IMR-90 (cell line): ENCODE results near the gene CDKAL1. TPM values are rescaled to one million over a fixed set of nuclear protein-coding genes. Genes with fewer than 3 reads are reported as not detected.
A peak's percentile ranks its signal among the peaks of the same experiment; 100 is the strongest.

Experiments used
- ATAC-seq: fragments of 200-7000 bp; cut with Tn5 transposase; 2 replicates; pipeline ENCODE4 v1.9.1; 2020; ENCODE audit warnings: low read depth, mild to moderate bottlenecking, moderate library complexity
- BruUV-seq: library from RNA; stranded (reverse); fragments of 400-500 nt; replicated peaks from 2 replicates; lab custom pipeline; 2021; lab: Mats Ljungman, UMichigan
- CTCF ChIA-PET: fragments of 300-600 bp; formaldehyde crosslinking; extraction: SDS; loops from one replicate; lab custom pipeline; 2021; ENCODE audit warnings: antibody characterized with exemption; lab: Yijun Ruan, JAX
- POLR2A ChIA-PET: fragments of 300-600 bp; sonication (Branson Sonifier 250); formaldehyde crosslinking; loops from one replicate; lab custom pipeline; 2022; ENCODE audit warnings: antibody characterized with exemption; ENCODE audit not compliant: unreplicated experiment; lab: Charles Lee
- DNase-seq: peaks from one replicate; pipeline ENCODE4 v3.0.0; 2013
- H2AFZ ChIP-seq: replicated peaks from 2 replicates; pipeline ENCODE3; 2013; ENCODE audit warnings: low read length, mild to moderate bottlenecking; ENCODE audit not compliant: poor library complexity
- H2AK5ac ChIP-seq: 2 replicates; pipeline ENCODE4 v1.6.1; 2013; ENCODE audit warnings: low read depth, low read length, inconsistent platforms
- H2AK9ac ChIP-seq: replicated peaks from 2 replicates; pipeline ENCODE3; 2013; ENCODE audit warnings: mild to moderate bottlenecking, low read depth, low read length, moderate library complexity; ENCODE audit not compliant: poor library complexity
- H2BK120ac ChIP-seq: 2 replicates; pipeline ENCODE4 v1.6.1; 2013; ENCODE audit warnings: low read depth, low read length, inconsistent platforms
- H2BK15ac ChIP-seq: 3 replicates; pipeline ENCODE4 v1.6.1; 2013; ENCODE audit warnings: low read depth, low read length, inconsistent platforms
- H2BK20ac ChIP-seq: 2 replicates; pipeline ENCODE4 v1.6.1; 2013; ENCODE audit warnings: low read depth, mild to moderate bottlenecking, inconsistent platforms, low read length, moderate library complexity
- H2BK5ac ChIP-seq: 2 replicates; pipeline ENCODE4 v1.6.1; 2013; ENCODE audit warnings: mild to moderate bottlenecking, low read depth, low read length, inconsistent platforms; ENCODE audit not compliant: poor library complexity, severe bottlenecking
- H3K14ac ChIP-seq: replicated peaks from 2 replicates; pipeline ENCODE4 v1.6.1; 2013; ENCODE audit warnings: low read depth, low read length, inconsistent platforms
- H3K18ac ChIP-seq: 2 replicates; pipeline ENCODE4 v1.6.1; 2013; ENCODE audit warnings: low read depth, low read length, control low read depth
- H3K23ac ChIP-seq: 2 replicates; pipeline ENCODE4 v1.6.1; 2013; ENCODE audit warnings: low read depth, low read length, inconsistent platforms
- H3K27ac ChIP-seq: 2 replicates; pipeline ENCODE4 v1.5.1; 2013; ENCODE audit warnings: mild to moderate bottlenecking, control low read depth, low read length; ENCODE audit not compliant: insufficient read depth
- H3K27me3 ChIP-seq: 2 replicates; pipeline ENCODE4 v1.6.1; 2013; ENCODE audit warnings: low read length; ENCODE audit not compliant: control insufficient read depth, insufficient read depth
- H3K36me3 ChIP-seq: 2 replicates; pipeline ENCODE4 v1.6.1; 2013; ENCODE audit warnings: low read length, mixed read lengths; ENCODE audit not compliant: control insufficient read depth, insufficient read depth
- H3K4ac ChIP-seq: 2 replicates; pipeline ENCODE4 v1.6.1; 2013; ENCODE audit warnings: low read depth, low read length, inconsistent platforms
- H3K4me1 ChIP-seq: 2 replicates; pipeline ENCODE4 v1.6.1; 2013; ENCODE audit warnings: low read length, mixed read lengths; ENCODE audit not compliant: control insufficient read depth, insufficient read depth
- H3K4me2 ChIP-seq: 2 replicates; pipeline ENCODE4 v1.6.1; 2013; ENCODE audit warnings: low read depth, mild to moderate bottlenecking, control low read depth, low read length, moderate library complexity
- H3K4me3 ChIP-seq: 2 replicates; pipeline ENCODE4 v1.5.1; 2013; ENCODE audit warnings: low read depth, mild to moderate bottlenecking, control low read depth, low read length, moderate library complexity; ENCODE audit not compliant: insufficient read depth
- H3K56ac ChIP-seq: 2 replicates; pipeline ENCODE4 v1.6.1; 2013; ENCODE audit warnings: low read length, inconsistent platforms; ENCODE audit not compliant: insufficient read depth; ENCODE audit errors: extremely low read depth
- H3K79me1 ChIP-seq, 2 experiments: 2 replicates each; pipeline ENCODE4 v1.6.1; 2013; ENCODE audit warnings: low read length in 2 of 2, inconsistent platforms in 1 of 2, low read depth in 1 of 2
- H3K9ac ChIP-seq: 2 replicates; pipeline ENCODE4 v1.6.1; 2013; ENCODE audit warnings: low read depth, low read length, control low read depth
- H3K9me1 ChIP-seq: 2 replicates; pipeline ENCODE4 v1.6.1; 2013; ENCODE audit warnings: low read length, inconsistent platforms; ENCODE audit not compliant: insufficient read depth
- H3K9me3 ChIP-seq: 2 replicates; pipeline ENCODE4 v1.6.1; 2013; ENCODE audit warnings: low read length; ENCODE audit not compliant: control insufficient read depth, insufficient read depth
- H4K20me1 ChIP-seq: 2 replicates; pipeline ENCODE4 v1.6.1; 2013; ENCODE audit warnings: low read length, inconsistent platforms; ENCODE audit not compliant: insufficient read depth
- H4K5ac ChIP-seq: 2 replicates; pipeline ENCODE4 v1.6.1; 2013; ENCODE audit warnings: mild to moderate bottlenecking, low read depth, low read length, control low read depth
- H4K8ac ChIP-seq, 2 experiments: 2 replicates each; pipeline ENCODE4 v1.6.1; 2013; ENCODE audit warnings: low read depth in 2 of 2, low read length in 2 of 2, control low read depth in 1 of 2, inconsistent platforms in 1 of 2
- H4K91ac ChIP-seq: 2 replicates; pipeline ENCODE4 v1.6.1; 2013; ENCODE audit warnings: low read depth, low read length, inconsistent platforms; ENCODE audit not compliant: insufficient read depth
- CEBPB ChIP-seq: IDR thresholded peaks from 2 replicates; pipeline ENCODE4 v1.6.1; 2012; ENCODE audit warnings: low read depth, low read length, improper control_type of control experiment
- RAD21 ChIP-seq: IDR thresholded peaks from 2 replicates; pipeline ENCODE4 v1.6.1; 2012; ENCODE audit warnings: low read length, improper control_type of control experiment
- WGBS, 2 experiments: methylation state at CpG; one replicate each; pipeline versions ENCODE4 v1.1.5 to v1.1.7; 2013; ENCODE audit warnings: missing lambda C conversion rate in 2 of 2; ENCODE audit not compliant: insufficient read length in 1 of 2; ENCODE audit errors: extremely low coverage in 2 of 2; 5-methylcytosine and 5-hydroxymethylcytosine counted together
- dilution Hi-C: fragments of 300-500 bp; cut with HindIII; formaldehyde crosslinking; loops from one replicate; pipeline ENCODE4 v1.14.3; 2018; ENCODE audit warnings: low sequenced_read_pairs; ENCODE audit not compliant: unreplicated experiment
- in situ Hi-C: fragments of 300-500 bp; cut with MboI; formaldehyde crosslinking; loops from 3 replicates; pipeline ENCODE4 v1.14.3; 2019; ENCODE audit warnings: low sequenced_read_pairs, inconsistent platforms, mixed read lengths
- intact Hi-C: fragments of 100-400 bp; cut with micrococcal nuclease; formaldehyde crosslinking; loops from 2 replicates; pipeline ENCODE4 v1.10.0; 2022
- polyA plus RNA-seq, 3 experiments: library from polyadenylated mRNA; depleted of rRNA; stranded (reverse); fragments of >200 nt; gene quantifications; 2 replicates each; pipeline ENCODE4 v1.2.3, GENCODE V29; 2012; ENCODE audit warnings: low replicate concordance in 1 of 3
- total RNA-seq: library from RNA; depleted of rRNA; stranded (reverse); fragments of >200 nt; gene quantifications from 2 replicates; pipeline ENCODE4 v1.2.3, GENCODE V29; 2012

CDKAL1 gene
- total and polyA plus RNA-seq, 2 of the 4 experiments (the other 2 are of a cell fraction): 3.7 to 13.1 TPM

- H2AFZ ChIP-seq: no peak overlapping the region
- no peaks in the 10 kb centered on the region for H3K9me3 ChIP-seq
- dilution Hi-C loops (no loop called here), in situ Hi-C loops (no loop called here), intact Hi-C loops (no loop called here)
- no peak for TF ChIP-seq RAD21
- peak; percentile 56 for TF ChIP-seq CEBPB
- no peak overlapping the region for H4K8ac ChIP-seq
- no peak overlapping the region for H2BK15ac ChIP-seq
- no peak overlapping the region for H3K4me3 ChIP-seq
- H3K79me1 ChIP-seq: no peaks in the 10 kb centered on the region
- no peak overlapping the region for H3K56ac ChIP-seq
- no peak overlapping the region for H2AK9ac ChIP-seq
- no peak overlapping the region for H3K14ac ChIP-seq
- no CpG with 5 or more reads among the region's 4 CpGs for WGBS, 2 experiments
- no peaks in the 10 kb centered on the region for H3K27me3 ChIP-seq
- no peaks in the 10 kb centered on the region for H4K20me1 ChIP-seq
- no peak overlapping the region for H3K4me2 ChIP-seq
- peaks cover 4% of the 10 kb centered on the region; the same call in 1 of the 2 replicates for H3K9me1 ChIP-seq
- no peak overlapping the region for H3K9ac ChIP-seq
- no peak overlapping the region for H4K91ac ChIP-seq
- no peak overlapping the region for H3K4ac ChIP-seq
- no peak for ATAC-seq
- H3K27ac ChIP-seq: no peak overlapping the region
- CTCF ChIA-PET: interaction anchor here (0.8 kb wide), 1 partner anchor 18 kb away, joined by 3 read pairs; no protein-coding TSS in a partner anchor
- H3K23ac ChIP-seq: no peak overlapping the region
- no peak overlapping the region for H4K5ac ChIP-seq
- POLR2A ChIA-PET: no interaction called here
- H2BK20ac ChIP-seq: no peak overlapping the region
- no peak overlapping the region for H3K18ac ChIP-seq
- DNase-seq: no peak
- no peak overlapping the region for H2BK120ac ChIP-seq
- no TSS peak for BruUV-seq
- no peaks in the 10 kb centered on the region for H3K36me3 ChIP-seq
- peaks cover 5% of the 10 kb centered on the region for H3K4me1 ChIP-seq
- H2AK5ac ChIP-seq: no peak overlapping the region
- no peak overlapping the region for H2BK5ac ChIP-seq
Observed at GRCh38 chr6:20955751-20956150, 421.5 kb downstream of the CDKAL1 start.
